H9 (cell line): ENCODE data around the gene SDHB. TPM values are rescaled to one million over a fixed set of nuclear protein-coding genes. Genes with fewer than 3 reads are reported as not detected.
A peak's percentile ranks its signal among the peaks of the same experiment; 100 is the strongest.

ENCODE experiments used
- DNase-seq: peaks from one replicate; pipeline ENCODE4 v3.0.0-alpha.2; 2017
- H2AFZ ChIP-seq: one replicate; pipeline ENCODE4 v1.6.1; 2013; ENCODE audit warnings: mild to moderate bottlenecking, low read length, control low read depth, moderate library complexity
- H2AK5ac ChIP-seq: 2 replicates; pipeline ENCODE4 v1.6.1; 2013; ENCODE audit warnings: low read length, control low read depth, mixed read lengths; ENCODE audit not compliant: insufficient read length
- H2BK120ac ChIP-seq: one replicate; pipeline ENCODE4 v1.6.1; 2013; ENCODE audit warnings: low read depth, mild to moderate bottlenecking, low read length, control low read depth, inconsistent platforms; ENCODE audit not compliant: poor library complexity, severe bottlenecking
- H2BK12ac ChIP-seq: 2 replicates; pipeline ENCODE4 v1.6.1; 2013; ENCODE audit warnings: low read length, control low read depth, mixed read lengths, low read depth; ENCODE audit not compliant: insufficient read length
- H2BK15ac ChIP-seq: 2 replicates; pipeline ENCODE4 v1.6.1; 2013; ENCODE audit warnings: low read depth, low read length, control low read depth
- H2BK20ac ChIP-seq: one replicate; pipeline ENCODE4 v1.6.1; 2013; ENCODE audit warnings: low read depth, mild to moderate bottlenecking, low read length, control low read depth, inconsistent platforms; ENCODE audit not compliant: poor library complexity, severe bottlenecking
- H2BK5ac ChIP-seq: 2 replicates; pipeline ENCODE4 v1.6.1; 2013; ENCODE audit warnings: low read length, control low read depth, mixed read lengths; ENCODE audit not compliant: insufficient read length
- H3K14ac ChIP-seq: 2 replicates; pipeline ENCODE4 v1.6.1; 2013; ENCODE audit warnings: low read length, control low read depth; ENCODE audit not compliant: insufficient read depth
- H3K18ac ChIP-seq: 2 replicates; pipeline ENCODE4 v1.6.1; 2013; ENCODE audit warnings: low read depth, mild to moderate bottlenecking, mixed read lengths, low read length, control low read depth; ENCODE audit not compliant: insufficient read length
- H3K23ac ChIP-seq: 2 replicates; pipeline ENCODE4 v1.6.1; 2013; ENCODE audit warnings: low read length, control low read depth, mixed read lengths, low read depth; ENCODE audit not compliant: insufficient read length
- H3K23me2 ChIP-seq: 2 replicates; pipeline ENCODE4 v1.6.1; 2013; ENCODE audit warnings: low read depth, mild to moderate bottlenecking, mixed read lengths, low read length, control low read depth; ENCODE audit not compliant: insufficient read length, poor library complexity, severe bottlenecking
- H3K27ac ChIP-seq: 2 replicates; pipeline ENCODE4 v1.5.1; 2013; ENCODE audit warnings: low read length, control low read depth, mixed read lengths, low read depth; ENCODE audit not compliant: insufficient read length
- H3K27me3 ChIP-seq: 2 replicates; pipeline ENCODE4 v1.6.1; 2013; ENCODE audit warnings: low read length, control low read depth, inconsistent platforms; ENCODE audit not compliant: insufficient read depth
- H3K4ac ChIP-seq: 2 replicates; pipeline ENCODE4 v1.6.1; 2013; ENCODE audit warnings: low read depth, mild to moderate bottlenecking, control low read depth, inconsistent platforms, low read length, moderate library complexity
- H3K4me1 ChIP-seq: 2 replicates; pipeline ENCODE4 v1.6.1; 2013; ENCODE audit warnings: low read length, control low read depth, inconsistent platforms; ENCODE audit not compliant: insufficient read depth
- H3K4me2 ChIP-seq: 2 replicates; pipeline ENCODE4 v1.6.1; 2013; ENCODE audit warnings: low read length, control low read depth, mixed read lengths; ENCODE audit not compliant: insufficient read length, insufficient read depth
- H3K56ac ChIP-seq: 2 replicates; pipeline ENCODE4 v1.6.1; 2013; ENCODE audit warnings: low read depth, mild to moderate bottlenecking, mixed read lengths, low read length, control low read depth; ENCODE audit not compliant: insufficient read length
- H3K79me1 ChIP-seq: 2 replicates; pipeline ENCODE4 v1.6.1; 2013; ENCODE audit warnings: low read depth, mild to moderate bottlenecking, moderate library complexity, low read length, control low read depth, inconsistent platforms; ENCODE audit not compliant: insufficient read depth, poor library complexity, severe bottlenecking
- H3K79me2 ChIP-seq: 2 replicates; pipeline ENCODE4 v1.6.1; 2013; ENCODE audit warnings: low read length, control low read depth, inconsistent platforms; ENCODE audit not compliant: insufficient read depth
- H3K9ac ChIP-seq: 2 replicates; pipeline ENCODE4 v1.6.1; 2013; ENCODE audit warnings: low read length, control low read depth, mixed read lengths; ENCODE audit not compliant: insufficient read length; ENCODE audit errors: extremely low read depth
- H3K9me3 ChIP-seq: one replicate; pipeline ENCODE4 v1.6.1; 2013; ENCODE audit warnings: low read depth, low read length, inconsistent platforms; ENCODE audit not compliant: control insufficient read depth
- H3T11ph ChIP-seq: one replicate; pipeline ENCODE4 v1.6.1; 2013; ENCODE audit warnings: mild to moderate bottlenecking, low read length, control low read depth, inconsistent platforms
- H4K20me1 ChIP-seq: one replicate; pipeline ENCODE4 v1.6.1; 2013; ENCODE audit not compliant: control insufficient read depth, insufficient read length, insufficient read depth
- H4K5ac ChIP-seq: 2 replicates; pipeline ENCODE4 v1.6.1; 2013; ENCODE audit warnings: low read depth, mild to moderate bottlenecking, mixed read lengths, low read length, control low read depth; ENCODE audit not compliant: insufficient read length
- H4K8ac ChIP-seq: replicated peaks from 2 replicates; pipeline ENCODE4 v1.6.1; 2013; ENCODE audit warnings: low read length, control low read depth, mixed read lengths, low read depth; ENCODE audit not compliant: insufficient read length
- H4K91ac ChIP-seq: 2 replicates; pipeline ENCODE4 v1.6.1; 2013; ENCODE audit warnings: low read depth, mild to moderate bottlenecking, moderate library complexity, mixed read lengths, low read length, control low read depth; ENCODE audit not compliant: insufficient read length
- H3K27ac Mint-ChIP-seq, 3 experiments: 2 replicates in 2 of 3; 3 replicates in 1 of 3; pipeline ENCODE4 v1.8.0; 2020 to 2021; ENCODE audit warnings: mixed read lengths in 3 of 3, mild to moderate bottlenecking in 1 of 3, moderate library complexity in 1 of 3
- H3K27me3 Mint-ChIP-seq: 2 replicates; pipeline ENCODE4 v1.8.0; 2021; ENCODE audit warnings: low read depth, mild to moderate bottlenecking, moderate library complexity, mixed read lengths
- H3K36me3 Mint-ChIP-seq, 3 experiments: 2 replicates in 2 of 3; 3 replicates in 1 of 3; pipeline ENCODE4 v1.8.0; 2020 to 2021; ENCODE audit warnings: low read depth in 3 of 3, mixed read lengths in 3 of 3; ENCODE audit not compliant: insufficient read depth in 1 of 3
- H3K4me1 Mint-ChIP-seq, 2 experiments: 2 replicates each; pipeline ENCODE4 v1.8.0; 2020; ENCODE audit warnings: mixed read lengths in 2 of 2
- H3K4me3 Mint-ChIP-seq, 2 experiments: 2 replicates in 1 of 2; 3 replicates in 1 of 2; pipeline ENCODE4 v1.8.0; 2020 to 2021; ENCODE audit warnings: mild to moderate bottlenecking in 2 of 2, mixed read lengths in 2 of 2, moderate library complexity in 1 of 2
- H3K9me3 Mint-ChIP-seq, 2 experiments: 2 replicates in 1 of 2; 3 replicates in 1 of 2; pipeline ENCODE4 v1.8.0; 2020; ENCODE audit warnings: mild to moderate bottlenecking in 2 of 2, mixed read lengths in 2 of 2, moderate library complexity in 1 of 2
- WGBS: extraction: QIAGEN DNeasy Blood & Tissue Kit; methylation state at CpG from one replicate; pipeline ENCODE4 v1.1.7; 2013; ENCODE audit warnings: missing lambda C conversion rate, low lambda C conversion rate, mixed read lengths; ENCODE audit not compliant: insufficient read length; ENCODE audit errors: extremely low coverage; 5-methylcytosine and 5-hydroxymethylcytosine counted together
- total RNA-seq: library from RNA; stranded (reverse); gene quantifications from 2 replicates; pipeline ENCODE4 v1.2.1, GENCODE V29; 2021
- TF ChIP-seq, protein P1 (sequence below): fragments of 200-600 bp; sonication (generic); conservative IDR thresholded peaks from 3 replicates; pipeline ENCODE4 v1.8.0; 2021; ENCODE audit warnings: antibody characterized with exemption, mild to moderate bottlenecking

Gene SDHB
- total RNA-seq, 1 experiment from 2014 or later = 77.5 TPM

GRCh38 chr1:17013491-17014320, 40.1 kb downstream of the SDHB start:
- no peak overlapping the region for H3K56ac ChIP-seq
- no peak overlapping the region for H4K8ac ChIP-seq
- no peaks in the 10 kb centered on the region; a peak in 1 of 5 replicates for H3K9me3 Mint-ChIP-seq
- no peak overlapping the region for H4K5ac ChIP-seq
- no peak overlapping the region for H3K27ac ChIP-seq
- no peak overlapping the region for H2AK5ac ChIP-seq
- H3K23ac ChIP-seq = no peak overlapping the region
- no peak overlapping the region for H3K4ac ChIP-seq
- no peak for DNase-seq
- H3T11ph ChIP-seq = no peak overlapping the region
- peak overlapping the region; percentile 41 for H3K18ac ChIP-seq
- no CpG with 5 or more reads among the region's 13 CpGs for WGBS
- no peak overlapping the region for H2BK5ac ChIP-seq
- no peaks in the 10 kb centered on the region for H3K27me3 Mint-ChIP-seq
- no peaks in the 10 kb centered on the region for H3K79me2 ChIP-seq
- H3K4me2 ChIP-seq = no peak overlapping the region
- H3K36me3 Mint-ChIP-seq = peaks cover 0 to 11% (median 8%) of the 10 kb centered on the region in 3 experiments; a peak in 5 of 7 replicates
- H2BK15ac ChIP-seq = no peak overlapping the region
- H3K23me2 ChIP-seq = peaks cover 4% of the 10 kb centered on the region
- no peak overlapping the region for H2BK12ac ChIP-seq
- no peaks in the 10 kb centered on the region for H3K27me3 ChIP-seq
- no peaks in the 10 kb centered on the region for H3K9me3 ChIP-seq
- no peak overlapping the region for H4K91ac ChIP-seq
- peak overlapping the region; percentile 39 to 83 (median 44); a peak in 3 of 7 replicates for H3K27ac Mint-ChIP-seq
- H3K79me1 ChIP-seq = no peaks in the 10 kb centered on the region
- H3K9ac ChIP-seq = no peak overlapping the region
- TF ChIP-seq, protein P1, sequence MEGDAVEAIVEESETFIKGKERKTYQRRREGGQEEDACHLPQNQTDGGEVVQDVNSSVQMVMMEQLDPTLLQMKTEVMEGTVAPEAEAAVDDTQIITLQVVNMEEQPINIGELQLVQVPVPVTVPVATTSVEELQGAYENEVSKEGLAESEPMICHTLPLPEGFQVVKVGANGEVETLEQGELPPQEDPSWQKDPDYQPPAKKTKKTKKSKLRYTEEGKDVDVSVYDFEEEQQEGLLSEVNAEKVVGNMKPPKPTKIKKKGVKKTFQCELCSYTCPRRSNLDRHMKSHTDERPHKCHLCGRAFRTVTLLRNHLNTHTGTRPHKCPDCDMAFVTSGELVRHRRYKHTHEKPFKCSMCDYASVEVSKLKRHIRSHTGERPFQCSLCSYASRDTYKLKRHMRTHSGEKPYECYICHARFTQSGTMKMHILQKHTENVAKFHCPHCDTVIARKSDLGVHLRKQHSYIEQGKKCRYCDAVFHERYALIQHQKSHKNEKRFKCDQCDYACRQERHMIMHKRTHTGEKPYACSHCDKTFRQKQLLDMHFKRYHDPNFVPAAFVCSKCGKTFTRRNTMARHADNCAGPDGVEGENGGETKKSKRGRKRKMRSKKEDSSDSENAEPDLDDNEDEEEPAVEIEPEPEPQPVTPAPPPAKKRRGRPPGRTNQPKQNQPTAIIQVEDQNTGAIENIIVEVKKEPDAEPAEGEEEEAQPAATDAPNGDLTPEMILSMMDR = no peak
- no peak overlapping the region for H2AFZ ChIP-seq
- H3K4me3 Mint-ChIP-seq = peak overlapping the region in 1 of 2 experiments; percentile 82; a peak in 4 of 5 replicates
- H3K14ac ChIP-seq = no peak overlapping the region
- no peaks in the 10 kb centered on the region for H4K20me1 ChIP-seq
- H2BK120ac ChIP-seq = no peak overlapping the region
- H3K4me1 ChIP-seq = peaks cover 20% of the 10 kb centered on the region
- no peak overlapping the region for H2BK20ac ChIP-seq
- peaks cover 55 to 63% of the 10 kb centered on the region in 2 experiments for H3K4me1 Mint-ChIP-seq
